DOHH2 (cell line): ENCODE measurements around the gene CDH24.

ENCODE experiments used
- H3F3A ChIP-seq: fragments of 200-600 bp; sonication (generic), shearing (Covaris generic); 2 replicates; pipeline ENCODE4 v1.6.0; 2016; ENCODE audit warnings: antibody characterized with exemption, mild to moderate bottlenecking; ENCODE audit not compliant: control insufficient read depth, insufficient read depth
- H3K27ac ChIP-seq: fragments of 200-600 bp; sonication (generic); 2 replicates; pipeline ENCODE4 v1.5.1; 2014; ENCODE audit warnings: low read depth, mild to moderate bottlenecking, low read length, moderate library complexity
- H3K27me3 ChIP-seq: fragments of 200-600 bp; sonication (generic); 2 replicates; pipeline ENCODE4 v1.6.1; 2014; ENCODE audit warnings: mild to moderate bottlenecking, low read length, mixed read lengths; ENCODE audit not compliant: control insufficient read depth
- H3K36me3 ChIP-seq: fragments of 200-600 bp; sonication (generic); 2 replicates; pipeline ENCODE4 v1.6.1; 2014; ENCODE audit warnings: mild to moderate bottlenecking, low read length, moderate library complexity, mixed read lengths; ENCODE audit not compliant: control insufficient read depth
- H3K4me1 ChIP-seq: fragments of 200-600 bp; sonication (generic); 2 replicates; pipeline ENCODE4 v1.6.1; 2014; ENCODE audit warnings: mild to moderate bottlenecking, low read length, mixed read lengths; ENCODE audit not compliant: control insufficient read depth
- H3K4me2 ChIP-seq: fragments of 200-600 bp; sonication (generic); 2 replicates; pipeline ENCODE4 v1.6.0; 2014; ENCODE audit warnings: mild to moderate bottlenecking, low read length, moderate library complexity
- H3K4me3 ChIP-seq: fragments of 200-600 bp; sonication (generic); 2 replicates; pipeline ENCODE4 v1.5.1; 2014; ENCODE audit warnings: mild to moderate bottlenecking, low read length, mixed read lengths
- H3K79me2 ChIP-seq: fragments of 200-600 bp; sonication (generic); 2 replicates; pipeline ENCODE4 v1.6.1; 2014; ENCODE audit warnings: mild to moderate bottlenecking, low read length, mixed read lengths; ENCODE audit not compliant: control insufficient read depth
- H3K9me2 ChIP-seq: fragments of 200-600 bp; sonication (generic); replicated peaks from 2 replicates; pipeline ENCODE4 v1.6.1; 2014; ENCODE audit warnings: mild to moderate bottlenecking, low read length, mixed read lengths; ENCODE audit not compliant: control insufficient read depth
- H3K9me3 ChIP-seq: fragments of 200-600 bp; sonication (generic); 2 replicates; pipeline ENCODE4 v1.6.1; 2014; ENCODE audit warnings: antibody characterized with exemption, low read length, mixed read lengths; ENCODE audit not compliant: control insufficient read depth, insufficient read depth
- H4K20me1 ChIP-seq: fragments of 200-600 bp; sonication (generic); 2 replicates; pipeline ENCODE4 v1.6.0; 2014; ENCODE audit warnings: low read depth, mild to moderate bottlenecking, antibody characterized with exemption, low read length, moderate library complexity; ENCODE audit not compliant: control insufficient read depth, insufficient read depth
- EZH2phosphoT487 ChIP-seq: fragments of 200-600 bp; sonication (generic); IDR thresholded peaks from 2 replicates; pipeline ENCODE4 v1.6.1; 2017; ENCODE audit warnings: borderline replicate concordance, mild to moderate bottlenecking, antibody characterized with exemption, low read length, moderate library complexity, mixed read lengths
- TF ChIP-seq, protein P1 (sequence below): fragments of 200-600 bp; sonication (generic); IDR thresholded peaks from one replicate; pipeline ENCODE4 v1.5.1; 2014; ENCODE audit warnings: antibody characterized with exemption, mild to moderate bottlenecking, low read depth, low read length; ENCODE audit not compliant: poor library complexity, severe bottlenecking

CDH24 gene

DNA sequence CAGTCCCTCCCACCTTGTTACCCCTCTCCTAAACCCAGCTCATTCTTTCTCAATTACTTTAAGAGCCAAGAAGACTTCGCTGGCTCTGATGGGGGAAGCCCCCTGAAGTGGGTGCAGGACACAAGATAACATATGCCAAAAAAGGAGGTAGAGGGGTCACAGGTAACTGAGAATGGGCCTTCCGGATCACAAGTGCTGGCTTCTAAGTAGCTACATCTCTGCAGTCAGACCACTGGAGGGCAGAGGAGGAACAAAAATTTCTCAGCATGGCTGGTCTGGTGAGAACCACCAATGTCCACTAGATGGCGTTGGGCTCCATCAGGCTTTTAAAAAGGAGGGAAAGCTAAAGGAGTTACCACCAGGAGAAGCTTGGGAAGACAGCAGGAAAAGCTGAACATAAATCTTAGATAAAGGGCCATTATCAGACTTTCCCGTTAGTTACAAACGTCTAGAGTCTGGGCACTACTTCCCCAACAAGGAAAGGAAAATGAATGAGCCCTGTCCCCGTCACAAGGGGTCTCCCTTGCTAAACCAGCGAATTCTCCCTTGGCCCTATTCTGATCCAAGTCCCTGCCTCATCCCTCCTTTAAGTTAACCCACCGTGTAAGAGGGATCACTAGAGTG, 11.6 kb upstream of the CDH24 start:
- H3K36me3 ChIP-seq = peaks cover 82% of the 10 kb centered on the region
- peak overlapping the region; percentile 64 for H3K4me2 ChIP-seq
- H3F3A ChIP-seq = peaks cover 16% of the 10 kb centered on the region
- peaks cover 33% of the 10 kb centered on the region for H3K4me1 ChIP-seq
- no peaks in the 10 kb centered on the region for H3K9me2 ChIP-seq
- H3K9me3 ChIP-seq = no peaks in the 10 kb centered on the region
- TF ChIP-seq, protein P1, sequence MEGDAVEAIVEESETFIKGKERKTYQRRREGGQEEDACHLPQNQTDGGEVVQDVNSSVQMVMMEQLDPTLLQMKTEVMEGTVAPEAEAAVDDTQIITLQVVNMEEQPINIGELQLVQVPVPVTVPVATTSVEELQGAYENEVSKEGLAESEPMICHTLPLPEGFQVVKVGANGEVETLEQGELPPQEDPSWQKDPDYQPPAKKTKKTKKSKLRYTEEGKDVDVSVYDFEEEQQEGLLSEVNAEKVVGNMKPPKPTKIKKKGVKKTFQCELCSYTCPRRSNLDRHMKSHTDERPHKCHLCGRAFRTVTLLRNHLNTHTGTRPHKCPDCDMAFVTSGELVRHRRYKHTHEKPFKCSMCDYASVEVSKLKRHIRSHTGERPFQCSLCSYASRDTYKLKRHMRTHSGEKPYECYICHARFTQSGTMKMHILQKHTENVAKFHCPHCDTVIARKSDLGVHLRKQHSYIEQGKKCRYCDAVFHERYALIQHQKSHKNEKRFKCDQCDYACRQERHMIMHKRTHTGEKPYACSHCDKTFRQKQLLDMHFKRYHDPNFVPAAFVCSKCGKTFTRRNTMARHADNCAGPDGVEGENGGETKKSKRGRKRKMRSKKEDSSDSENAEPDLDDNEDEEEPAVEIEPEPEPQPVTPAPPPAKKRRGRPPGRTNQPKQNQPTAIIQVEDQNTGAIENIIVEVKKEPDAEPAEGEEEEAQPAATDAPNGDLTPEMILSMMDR = peak; percentile 100
- no peak for TF ChIP-seq EZH2phosphoT487
- H3K79me2 ChIP-seq = peaks cover 67% of the 10 kb centered on the region
- H3K27me3 ChIP-seq = no peaks in the 10 kb centered on the region
- peak overlapping the region; percentile 46 for H3K4me3 ChIP-seq
- no peak overlapping the region for H3K27ac ChIP-seq
- peaks cover 24% of the 10 kb centered on the region for H4K20me1 ChIP-seq

DNA sequence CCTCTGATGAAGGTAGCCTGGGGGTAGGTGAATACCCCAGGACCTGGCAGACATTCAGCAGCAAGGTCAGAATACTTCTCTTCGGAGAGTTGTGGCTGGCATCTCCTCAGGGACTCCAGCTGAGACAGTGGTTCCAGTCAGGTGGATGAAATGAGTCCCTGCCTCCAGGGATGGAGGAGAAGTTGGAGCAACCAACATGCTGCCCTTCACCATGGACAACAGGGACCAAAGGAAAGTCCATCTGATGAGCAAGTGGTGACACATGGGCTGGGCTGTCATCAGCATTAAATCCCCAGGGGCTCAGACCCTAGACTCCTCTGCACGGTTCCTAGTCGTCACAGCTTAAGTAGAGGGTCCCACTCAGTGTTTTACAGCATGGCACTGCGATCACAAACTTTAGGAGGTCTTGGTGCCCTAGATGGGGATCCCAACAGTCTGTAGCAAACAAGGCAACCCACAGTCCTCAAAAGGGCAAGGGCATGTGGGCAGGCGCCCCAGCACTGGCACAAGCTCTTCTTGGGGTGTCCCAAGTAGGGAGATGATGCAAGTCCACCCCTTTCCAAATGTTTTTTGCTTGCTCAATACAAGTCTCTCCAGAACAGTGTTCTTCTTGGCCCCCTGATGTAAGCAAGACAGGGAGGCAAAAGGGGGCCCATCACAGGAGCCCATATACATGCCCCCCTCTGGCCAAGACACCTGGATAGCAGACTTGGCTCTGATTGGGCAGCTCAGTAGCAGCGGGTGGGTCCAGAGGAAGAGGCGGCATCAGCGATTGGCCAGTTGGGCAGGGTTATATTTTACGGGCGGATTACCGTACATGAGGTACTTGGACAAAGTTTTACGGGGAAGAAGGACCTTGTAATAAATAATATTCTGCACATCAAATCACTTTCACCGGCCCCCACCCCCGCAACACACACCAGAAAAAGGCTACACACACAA, 10.8 kb upstream of the CDH24 start:
- Histone ChIP-seq H3K4me3 (peak overlapping the region; percentile 46), H3K79me2 (peaks cover 67% of the 10 kb centered on the region)

DNA sequence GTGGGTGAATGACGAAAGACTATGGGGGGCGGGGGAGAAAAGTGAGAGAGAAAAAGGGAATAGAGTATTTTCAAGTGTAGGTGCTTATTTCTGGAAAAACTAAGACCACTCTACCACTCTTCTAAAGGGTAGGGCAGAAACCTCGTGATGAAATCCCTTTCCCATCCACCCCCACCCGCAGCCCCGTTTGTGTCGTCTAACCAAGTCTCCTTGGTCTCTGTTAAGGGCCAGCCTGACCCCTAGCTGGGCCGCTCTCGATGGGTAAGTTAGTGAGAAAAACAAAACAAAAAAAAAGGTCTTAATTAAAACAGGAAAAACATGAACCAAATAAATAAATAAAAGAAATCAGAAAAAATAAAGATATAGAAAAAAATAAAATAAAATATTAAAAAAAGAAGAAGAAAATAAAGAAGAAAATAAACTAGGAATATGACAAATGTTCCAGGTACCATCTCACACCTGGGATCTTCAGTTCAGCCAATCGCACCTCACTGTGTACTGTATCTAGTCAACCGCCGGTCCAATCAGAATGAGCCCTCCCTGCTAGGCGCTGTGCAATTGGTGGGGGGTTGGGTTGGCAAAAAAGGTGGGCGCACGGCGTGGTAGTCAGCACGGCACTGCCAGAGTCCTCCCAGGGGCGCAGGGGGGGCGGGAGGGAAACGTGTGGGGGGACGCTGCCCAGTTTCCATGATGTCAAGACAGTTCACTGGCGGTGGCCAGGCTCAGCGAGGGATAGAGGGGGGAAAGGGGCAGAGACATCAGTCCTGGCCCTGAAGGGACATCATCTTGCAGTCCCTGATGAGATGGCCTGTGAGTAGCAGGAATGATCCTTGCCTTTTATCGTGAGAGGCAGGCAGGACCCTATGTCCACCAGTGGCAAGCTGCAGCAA, 9.8 kb upstream of the CDH24 start:
- peaks cover 91% of the 10 kb centered on the region for H3K36me3 ChIP-seq
- peaks cover 31% of the 10 kb centered on the region for H3K4me1 ChIP-seq
- H4K20me1 ChIP-seq = peaks cover 24% of the 10 kb centered on the region
- H3K79me2 ChIP-seq = peaks cover 67% of the 10 kb centered on the region
- no peaks in the 10 kb centered on the region for H3K9me3 ChIP-seq
- H3K27me3 ChIP-seq = no peaks in the 10 kb centered on the region
- peaks cover 12% of the 10 kb centered on the region for H3F3A ChIP-seq
- no peaks in the 10 kb centered on the region for H3K9me2 ChIP-seq
- H3K4me2 ChIP-seq = no peak overlapping the region
- no peak overlapping the region for H3K4me3 ChIP-seq
- TF ChIP-seq EZH2phosphoT487 = no peak
- TF ChIP-seq, protein P1 = no peak
- no peak overlapping the region for H3K27ac ChIP-seq

More for the DNA sequence above, 10.8 kb upstream of the CDH24 start:
- peaks cover 33% of the 10 kb centered on the region for H3K4me1 ChIP-seq
- H3K27ac ChIP-seq = no peak overlapping the region
- peaks cover 24% of the 10 kb centered on the region for H4K20me1 ChIP-seq
- H3K27me3 ChIP-seq = no peaks in the 10 kb centered on the region
- peak overlapping the region; percentile 64 for H3K4me2 ChIP-seq
- H3K9me3 ChIP-seq = no peaks in the 10 kb centered on the region
- peaks cover 16% of the 10 kb centered on the region for H3F3A ChIP-seq
- peaks cover 89% of the 10 kb centered on the region for H3K36me3 ChIP-seq
- no peak for TF ChIP-seq EZH2phosphoT487
- TF ChIP-seq, protein P1 = no peak
- H3K9me2 ChIP-seq = no peaks in the 10 kb centered on the region
